ENCODE data around the gene KIF26B.
"Not testable (repeated sequence)": the region's sequence is repeated elsewhere in the genome, so short reads cannot be mapped to it uniquely, and the experiment has no call there.

- not testable (repeated sequence) for TF ChIP-seq YY1 (IDR thresholded peaks at IDR 0.05; ENCODE audit: insufficient read depth, insufficient read length); SUZ12 (IDR thresholded peaks at IDR 0.05; ENCODE audit: extremely low read depth, insufficient read depth, insufficient read length)
These were observed 201.3 kb downstream of the KIF26B start for GRCh38 chr1:245355851-245356630.

All from NT2/D1 (cell line).